Peyer's patch (tissue), 4 donors: ENCODE results near the gene PTGFRN. TPM values are rescaled to one million over a fixed set of nuclear protein-coding genes. Genes with fewer than 3 reads are reported as not detected.

Source experiments
- DNase-seq, 3 donors: peaks; one replicate each; pipeline ENCODE4 v3.0.0-alpha.2; 2017 to 2019
- H3K27ac ChIP-seq, 4 donors: fragments of 200-600 bp; sonication (generic); one replicate each; pipeline ENCODE4 v1.5.1; 2016 to 2019
- H3K27me3 ChIP-seq, 2 donors: fragments of 200-600 bp; sonication (generic); one replicate each; pipeline ENCODE4 v1.5.1; 2019
- H3K36me3 ChIP-seq, 3 donors: fragments of 200-600 bp; sonication (generic); one replicate each; pipeline ENCODE4 v1.5.1; 2016 to 2019
- H3K4me1 ChIP-seq, 4 donors: fragments of 200-600 bp; sonication (generic); one replicate each; pipeline ENCODE4 v1.5.1; 2016 to 2019
- H3K4me3 ChIP-seq, 4 donors: fragments of 200-600 bp; sonication (generic); 1 replicate in 3 of 4; 2 replicates in 1 of 4; pipeline ENCODE4 v1.5.1; 2016 to 2019; ENCODE audit warnings: mild to moderate bottlenecking in 1 of 4
- H3K9me3 ChIP-seq, 4 donors: fragments of 200-600 bp; sonication (generic); one replicate each; pipeline ENCODE4 v1.5.1; 2016 to 2019; ENCODE audit warnings: mild to moderate bottlenecking in 1 of 4
- POLR2A ChIP-seq, 2 donors: fragments of 450-650 bp; IDR thresholded peaks; one replicate each; pipeline ENCODE4 v1.5.1; 2017; ENCODE audit warnings: antibody characterized with exemption in 2 of 2, mild to moderate bottlenecking in 2 of 2, moderate library complexity in 2 of 2
- total RNA-seq, 4 donors: library from RNA; depleted of rRNA; stranded (reverse); fragments of >200 nt; gene quantifications; one replicate each; pipeline ENCODE4 v1.1.0, GENCODE V29; 2016
- TF ChIP-seq, protein P1 (sequence below), 6 experiments: fragments of 450-650 bp in 4 of 6; fragments of 200-600 bp in 2 of 6; sonication (generic) in 1 of 6; IDR thresholded peaks; one replicate each; pipeline ENCODE4 v1.5.1; 2017 to 2019; ENCODE audit warnings: antibody characterized with exemption in 6 of 6, mild to moderate bottlenecking in 3 of 6, moderate library complexity in 1 of 6

PTGFRN gene
- total RNA-seq, 4 donors from 2014 or later: 20.6 to 66.6 (median 54.3) TPM

DNA sequence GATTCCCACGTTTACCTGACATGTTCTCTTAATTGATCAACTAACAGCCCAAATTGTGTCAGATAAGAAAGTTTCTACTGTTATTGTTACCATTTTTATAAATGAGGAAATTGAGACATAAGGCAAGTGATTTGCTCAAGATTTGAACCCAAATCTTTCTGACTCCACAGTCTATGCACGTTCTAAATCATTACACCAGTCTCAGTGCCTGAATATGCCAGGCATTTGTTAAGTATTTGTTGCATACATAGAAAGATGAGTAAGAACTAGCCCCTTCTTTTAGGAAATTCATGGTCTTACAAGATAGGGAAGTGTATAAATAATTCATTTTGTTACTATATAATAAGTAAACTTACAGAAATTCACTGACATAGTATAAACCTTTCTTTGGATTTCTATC, 84.7 kb downstream of the PTGFRN start:
- no peaks in the 10 kb centered on the region for H3K9me3 ChIP-seq
- H3K36me3 ChIP-seq: no peaks in the 10 kb centered on the region
- H3K4me3 ChIP-seq: no peak overlapping the region
- no peak for DNase-seq
- no peak overlapping the region for H3K27ac ChIP-seq
- H3K4me1 ChIP-seq: no peaks in the 10 kb centered on the region
- TF ChIP-seq, protein P1, sequence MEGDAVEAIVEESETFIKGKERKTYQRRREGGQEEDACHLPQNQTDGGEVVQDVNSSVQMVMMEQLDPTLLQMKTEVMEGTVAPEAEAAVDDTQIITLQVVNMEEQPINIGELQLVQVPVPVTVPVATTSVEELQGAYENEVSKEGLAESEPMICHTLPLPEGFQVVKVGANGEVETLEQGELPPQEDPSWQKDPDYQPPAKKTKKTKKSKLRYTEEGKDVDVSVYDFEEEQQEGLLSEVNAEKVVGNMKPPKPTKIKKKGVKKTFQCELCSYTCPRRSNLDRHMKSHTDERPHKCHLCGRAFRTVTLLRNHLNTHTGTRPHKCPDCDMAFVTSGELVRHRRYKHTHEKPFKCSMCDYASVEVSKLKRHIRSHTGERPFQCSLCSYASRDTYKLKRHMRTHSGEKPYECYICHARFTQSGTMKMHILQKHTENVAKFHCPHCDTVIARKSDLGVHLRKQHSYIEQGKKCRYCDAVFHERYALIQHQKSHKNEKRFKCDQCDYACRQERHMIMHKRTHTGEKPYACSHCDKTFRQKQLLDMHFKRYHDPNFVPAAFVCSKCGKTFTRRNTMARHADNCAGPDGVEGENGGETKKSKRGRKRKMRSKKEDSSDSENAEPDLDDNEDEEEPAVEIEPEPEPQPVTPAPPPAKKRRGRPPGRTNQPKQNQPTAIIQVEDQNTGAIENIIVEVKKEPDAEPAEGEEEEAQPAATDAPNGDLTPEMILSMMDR (IDR thresholded peaks at IDR 0.05): no peak
- no peak for TF ChIP-seq POLR2A (IDR thresholded peaks at IDR 0.05)
- no peaks in the 10 kb centered on the region for H3K27me3 ChIP-seq

DNA sequence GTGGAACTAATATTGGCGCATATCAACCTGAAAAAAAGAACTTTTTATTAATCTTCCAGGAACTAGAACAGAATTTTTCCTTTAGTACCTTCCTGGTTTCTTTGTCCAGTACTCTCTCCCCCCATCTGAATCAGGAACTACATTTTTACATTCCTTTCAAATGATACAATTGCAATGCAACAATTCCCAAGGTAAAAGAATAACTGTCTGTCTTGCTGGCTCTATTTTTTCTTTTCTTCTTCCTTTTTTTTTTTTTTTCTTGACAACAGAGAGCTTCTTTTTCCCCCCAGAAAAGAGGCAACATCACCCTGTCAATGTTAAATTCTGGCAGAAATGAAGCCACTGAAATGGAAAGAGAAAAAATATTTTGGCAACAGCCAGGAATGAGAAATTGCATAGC, 87.3 kb downstream of the PTGFRN start:
- Histone ChIP-seq H3K27ac (no peak overlapping the region), H3K4me3 (no peak overlapping the region), H3K27me3 (no peaks in the 10 kb centered on the region), H3K36me3 (no peaks in the 10 kb centered on the region), H3K4me1 (no peaks in the 10 kb centered on the region), H3K9me3 (no peaks in the 10 kb centered on the region)
- TF ChIP-seq, protein P1 (IDR thresholded peaks at IDR 0.05): no peak
- no peak for TF ChIP-seq POLR2A (IDR thresholded peaks at IDR 0.05)
- no peak for DNase-seq

DNA sequence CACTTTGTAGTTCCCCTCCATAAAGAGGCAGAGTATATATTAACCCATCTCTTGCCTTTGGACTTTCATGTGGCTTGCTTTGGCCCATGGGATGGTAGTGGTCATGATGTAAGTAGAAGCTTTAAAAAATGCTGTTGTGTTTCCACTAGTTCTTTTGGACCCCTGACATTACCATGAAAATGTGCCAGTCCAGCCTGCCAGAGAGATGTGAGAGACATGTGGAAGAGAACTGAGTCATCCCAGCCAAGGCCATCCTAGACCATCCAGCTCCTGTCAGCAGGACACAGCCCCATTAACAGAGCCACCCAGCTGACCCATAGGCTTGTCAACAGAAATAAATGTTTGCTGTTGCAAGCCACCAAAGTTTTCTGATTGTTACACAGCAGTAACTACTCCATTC, 87.9 kb downstream of the PTGFRN start:
- Histone ChIP-seq H3K9me3 (no peaks in the 10 kb centered on the region), H3K27ac (no peak overlapping the region), H3K36me3 (no peaks in the 10 kb centered on the region), H3K27me3 (no peaks in the 10 kb centered on the region), H3K4me3 (no peak overlapping the region), H3K4me1 (no peaks in the 10 kb centered on the region)
- no peak for DNase-seq
- TF ChIP-seq, protein P1 (IDR thresholded peaks at IDR 0.05): no peak
- TF ChIP-seq POLR2A (IDR thresholded peaks at IDR 0.05): no peak

DNA sequence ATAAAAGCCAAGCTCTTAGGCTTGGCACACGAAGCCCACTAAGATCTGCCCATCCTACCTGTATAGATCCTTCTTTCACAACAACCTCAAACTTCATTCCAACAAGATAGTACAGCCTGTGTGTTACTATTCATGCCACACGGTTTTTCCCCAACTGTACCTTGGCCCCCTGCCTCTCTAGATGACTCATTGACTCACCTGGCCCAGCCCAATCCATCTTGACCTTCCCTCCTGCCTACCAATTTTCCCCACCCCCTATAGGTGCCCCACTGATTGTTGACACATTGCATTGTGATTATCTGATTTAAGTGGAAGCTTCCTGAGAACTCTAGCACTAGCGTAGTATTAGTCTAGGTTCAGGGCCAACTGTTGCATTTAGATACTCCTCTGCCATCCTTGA, 89.9 kb downstream of the PTGFRN start:
- Histone ChIP-seq H3K4me3 (no peak overlapping the region), H3K27ac (no peak overlapping the region)
- DNase-seq: peak in 1 of 3 donors; percentile 58

DNA sequence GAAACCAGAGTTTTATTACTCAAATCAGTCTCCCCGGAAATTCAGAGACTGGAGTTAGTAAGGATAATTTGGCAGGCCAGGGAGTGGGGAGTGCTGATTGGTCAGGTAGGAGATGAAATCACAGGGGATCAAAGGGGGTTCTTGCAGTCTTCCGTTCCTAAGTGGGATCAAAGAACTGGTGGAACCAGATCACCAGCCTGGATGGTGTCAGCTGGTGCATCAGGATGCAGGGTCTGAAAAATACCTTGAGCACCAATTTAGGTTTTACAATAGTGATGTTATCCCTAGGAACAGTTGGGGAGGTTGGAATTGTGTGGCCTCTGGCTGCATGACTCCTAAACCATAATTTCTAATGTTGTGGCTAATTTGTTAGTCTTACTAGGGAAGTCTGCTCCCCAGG, 90.4 kb downstream of the PTGFRN start:
- H3K36me3 ChIP-seq: no peaks in the 10 kb centered on the region
- H3K4me1 ChIP-seq: no peaks in the 10 kb centered on the region
- TF ChIP-seq, protein P1 (IDR thresholded peaks at IDR 0.05): no peak
- TF ChIP-seq POLR2A (IDR thresholded peaks at IDR 0.05): no peak
- peak overlapping the region in 1 of 4 donors; percentile 60 for H3K27ac ChIP-seq
- H3K27me3 ChIP-seq: no peaks in the 10 kb centered on the region
- H3K9me3 ChIP-seq: no peaks in the 10 kb centered on the region
- H3K4me3 ChIP-seq: no peak overlapping the region
- no peak for DNase-seq

More for the DNA sequence above, 89.9 kb downstream of the PTGFRN start:
- no peak for TF ChIP-seq POLR2A (IDR thresholded peaks at IDR 0.05)
- TF ChIP-seq, protein P1 (IDR thresholded peaks at IDR 0.05): no peak
- H3K9me3 ChIP-seq: no peaks in the 10 kb centered on the region
- H3K4me1 ChIP-seq: no peaks in the 10 kb centered on the region
- H3K27me3 ChIP-seq: no peaks in the 10 kb centered on the region
- no peaks in the 10 kb centered on the region for H3K36me3 ChIP-seq
